ENCODE data around the gene FGD6. TPM values are rescaled to one million over a fixed set of nuclear protein-coding genes. Genes with fewer than 3 reads are reported as not detected.

Gene FGD6
- total and polyA plus RNA-seq, 7 donors = 0.96 to 7.1 (median 2.8) TPM

GRCh38 chr12:95230313-95230712 lies 13.0 kb upstream of the FGD6 start:
- intact Hi-C loops (cut with DNase I) = no loop called here
- H3K27ac ChIP-seq = no peak overlapping the region
- ATAC-seq = no peak

GRCh38 chr12:95229636-95230035 lies 12.4 kb upstream of the FGD6 start:
- intact Hi-C loops (cut with DNase I) = no loop called here
- TF ChIP-seq CTCF (IDR thresholded peaks at IDR 0.05) = no peak
- no peak for ATAC-seq
- DNase-seq = no peak
- no peaks in the 10 kb centered on the region for H3K9me3 ChIP-seq
- no peak overlapping the region for H3K27ac ChIP-seq
- H3K27me3 ChIP-seq (ENCODE audit: insufficient read depth in 3 of 3, low read length in 2 of 3) = no peaks in the 10 kb centered on the region
- WGBS, 3 donors = 70 to 80% (median 71%) methylated on average over 7 of the region's 7 CpGs
- peaks cover 0 to 5% of the 10 kb centered on the region in 2 donors for H3K36me3 ChIP-seq (ENCODE audit: insufficient read depth in 1 of 2, low read depth in 1 of 2)
- H3K4me1 ChIP-seq = peaks cover 40% of the 10 kb centered on the region
- no peak overlapping the region for H3K4me3 ChIP-seq

More at GRCh38 chr12:95230313-95230712, 13.0 kb upstream of the FGD6 start:
- Histone ChIP-seq H3K36me3 (ENCODE audit: insufficient read depth in 1 of 2, low read depth in 1 of 2) (peaks cover 0 to 5% of the 10 kb centered on the region in 2 donors), H3K27me3 (ENCODE audit: insufficient read depth in 3 of 3, low read length in 2 of 3) (no peaks in the 10 kb centered on the region), H3K4me1 (peaks cover 36% of the 10 kb centered on the region), H3K9me3 (no peaks in the 10 kb centered on the region), H3K4me3 (no peak overlapping the region)
- DNase-seq = no peak
- TF ChIP-seq CTCF (IDR thresholded peaks at IDR 0.05) = no peak

GRCh38 chr12:95228617-95229016 lies 11.3 kb upstream of the FGD6 start:
- peaks cover 48% of the 10 kb centered on the region for H3K4me1 ChIP-seq
- no peaks in the 10 kb centered on the region for H3K9me3 ChIP-seq
- DNase-seq (no peak), ATAC-seq (no peak)
- no peak overlapping the region for H3K4me3 ChIP-seq
- no peaks in the 10 kb centered on the region for H3K36me3 ChIP-seq (ENCODE audit: insufficient read depth in 1 of 2, low read depth in 1 of 2)
- H3K27ac ChIP-seq = no peak overlapping the region
- no peaks in the 10 kb centered on the region for H3K27me3 ChIP-seq (ENCODE audit: insufficient read depth in 3 of 3, low read length in 2 of 3)
- 90 to 91% (median 90%) methylated on average over 2 of the region's 2 CpGs for WGBS, 3 donors
- no peak for TF ChIP-seq CTCF (IDR thresholded peaks at IDR 0.05)
- intact Hi-C loops (cut with DNase I) = no loop called here

- intact Hi-C loops (cut with DNase I) = no loop called here
These were observed 10.6 kb upstream of the FGD6 start for GRCh38 chr12:95227818-95228356.

More at GRCh38 chr12:95227818-95228356, 10.6 kb upstream of the FGD6 start:
- peaks cover 52% of the 10 kb centered on the region for H3K4me1 ChIP-seq
- no peaks in the 10 kb centered on the region for H3K9me3 ChIP-seq
- no peaks in the 10 kb centered on the region for H3K27me3 ChIP-seq (ENCODE audit: insufficient read depth in 3 of 3, low read length in 2 of 3)
- 58 to 71% (median 58%) methylated on average over 3 of the region's 3 CpGs for WGBS, 3 donors
- ATAC-seq (no peak), DNase-seq (no peak)
- H3K27ac ChIP-seq = no peak overlapping the region
- no peaks in the 10 kb centered on the region for H3K36me3 ChIP-seq (ENCODE audit: insufficient read depth in 1 of 2, low read depth in 1 of 2)
- no peak overlapping the region for H3K4me3 ChIP-seq
- no peak for TF ChIP-seq CTCF (IDR thresholded peaks at IDR 0.05)

All from psoas muscle (tissue), 8 donors.